Keratinocyte (primary cell): ENCODE data around the gene LRRC75B. TPM values are rescaled to one million over a fixed set of nuclear protein-coding genes. Genes with fewer than 3 reads are reported as not detected.

Source experiments
- DNase-seq: peaks from one replicate; pipeline ENCODE4 v3.0.0-alpha.2; 2011; ENCODE audit warnings: low read depth, missing footprints, low spot score
- FAIRE-seq: peaks from 2 replicates; lab custom pipeline; 2011; peaks lifted over from hg19 to GRCh38; lab: Jason Lieb, UNC
- H2AFZ ChIP-seq: 2 replicates; pipeline ENCODE4 v1.6.0; 2012; ENCODE audit warnings: low read length, control low read depth, inconsistent platforms; ENCODE audit not compliant: control insufficient read depth
- H3K27ac ChIP-seq: 2 replicates; pipeline ENCODE4 v1.5.1; 2011; ENCODE audit warnings: low read length; ENCODE audit not compliant: control insufficient read depth, insufficient read depth
- H3K27me3 ChIP-seq: 3 replicates; pipeline ENCODE4 v1.6.0; 2011; ENCODE audit warnings: low read length; ENCODE audit not compliant: control insufficient read depth, insufficient read depth; ENCODE audit errors: extremely low read depth
- H3K36me3 ChIP-seq, 2 experiments: 2 replicates in 1 of 2; 3 replicates in 1 of 2; pipeline ENCODE4 v1.5.1; 2011; ENCODE audit warnings: low read length in 2 of 2, mild to moderate bottlenecking in 1 of 2; ENCODE audit not compliant: control insufficient read depth in 2 of 2, insufficient read depth in 2 of 2; ENCODE audit errors: extremely low read depth in 1 of 2
- H3K4me1 ChIP-seq: 3 replicates; pipeline ENCODE4 v1.5.1; 2011; ENCODE audit warnings: low read length; ENCODE audit not compliant: control insufficient read depth, insufficient read depth; ENCODE audit errors: extremely low read depth
- H3K4me2 ChIP-seq: 3 replicates; pipeline ENCODE4 v1.6.0; 2011; ENCODE audit warnings: low read depth, low read length; ENCODE audit not compliant: control insufficient read depth, insufficient read depth; ENCODE audit errors: extremely low read depth
- H3K4me3 ChIP-seq, 3 experiments: fragments of 200-600 bp in 1 of 3; sonication (generic) in 1 of 3; 2 replicates in 2 of 3; 3 replicates in 1 of 3; pipeline ENCODE4 v1.5.1; 2011 to 2016; ENCODE audit warnings: low read length in 3 of 3, mild to moderate bottlenecking in 3 of 3, control low read depth in 2 of 3, inconsistent platforms in 1 of 3, low read depth in 1 of 3, mixed read lengths in 1 of 3, mixed run types in 1 of 3, moderate library complexity in 1 of 3; ENCODE audit not compliant: control insufficient read depth in 2 of 3, insufficient read depth in 2 of 3; ENCODE audit errors: extremely low read depth in 1 of 3
- H3K79me2 ChIP-seq: 2 replicates; pipeline ENCODE4 v1.6.0; 2012; ENCODE audit warnings: low read length; ENCODE audit not compliant: control insufficient read depth, insufficient read depth
- H3K9ac ChIP-seq: 3 replicates; pipeline ENCODE4 v1.6.0; 2011; ENCODE audit warnings: low read length; ENCODE audit not compliant: control insufficient read depth, insufficient read depth; ENCODE audit errors: extremely low read depth
- H3K9me1 ChIP-seq: 3 replicates; pipeline ENCODE4 v1.6.0; 2011; ENCODE audit warnings: low read length; ENCODE audit not compliant: control insufficient read depth, insufficient read depth; ENCODE audit errors: extremely low read depth
- H3K9me3 ChIP-seq: 2 replicates; pipeline ENCODE4 v1.5.1; 2012; ENCODE audit warnings: low read depth, low read length; ENCODE audit not compliant: control insufficient read depth
- H4K20me1 ChIP-seq: 3 replicates; pipeline ENCODE4 v1.6.0; 2011; ENCODE audit warnings: low read length; ENCODE audit not compliant: control insufficient read depth, insufficient read depth; ENCODE audit errors: extremely low read depth
- EZH2 ChIP-seq: IDR thresholded peaks from one replicate; pipeline ENCODE4 v1.6.1; 2012; ENCODE audit warnings: inconsistent platforms, mild to moderate bottlenecking, low read length, moderate library complexity
- dilution Hi-C: fragments of 300-500 bp; cut with MboI; formaldehyde crosslinking; loops from one replicate; pipeline ENCODE4 v1.7.0; 2020; ENCODE audit warnings: low sequenced_read_pairs; ENCODE audit not compliant: extremely low pct_ligation_motif_present
- polyA plus RNA-seq, 5 experiments: library from polyadenylated mRNA; depleted of rRNA in 3 of 5; stranded (reverse) in 3 of 5; stranded (forward) in 1 of 5; unstranded in 1 of 5; fragments of >200 nt; gene quantifications; 1 replicate in 1 of 5; 2 replicates in 3 of 5; 3 replicates in 1 of 5; pipeline versions ENCODE4 v1.2.1 to v1.2.3, GENCODE V29; 2011 to 2012; ENCODE audit warnings: missing spikeins in 2 of 5, low read depth in 1 of 5, low replicate concordance in 1 of 5

The LRRC75B gene
- polyA plus RNA-seq, 1 donor (not counting 4 experiments of a cell fraction or from before 2014, with no cell fraction given), result 4.3 TPM

- no peak overlapping the region for H3K4me3 ChIP-seq
- DNase-seq, result no peak
- no peaks in the 10 kb centered on the region for H4K20me1 ChIP-seq
Observed at GRCh38 chr22:24536089-24536488, 56.8 kb downstream of the LRRC75B start.

More at GRCh38 chr22:24536089-24536488, 56.8 kb downstream of the LRRC75B start:
- TF ChIP-seq EZH2, result no peak
- Histone ChIP-seq H3K9ac (no peak overlapping the region), H3K4me2 (no peak overlapping the region), H3K27ac (no peak overlapping the region), H3K9me1 (no peaks in the 10 kb centered on the region), H3K79me2 (no peaks in the 10 kb centered on the region), H3K27me3 (no peaks in the 10 kb centered on the region), H3K36me3 (peaks cover 2 to 4% of the 10 kb centered on the region in 2 experiments), H3K4me1 (no peaks in the 10 kb centered on the region), H3K9me3 (no peaks in the 10 kb centered on the region), H2AFZ (no peak overlapping the region)
- dilution Hi-C loops, result no loop called here
- no peak for FAIRE-seq

Other genes with a start within 250 kb of the LRRC75B start
- 0.09 to 0.37 TPM (median 0.20 TPM) in 3 replicates for gene ADORA2A, start 165.5 kb downstream of the LRRC75B start, polyA plus RNA-seq
- gene UPB1, start 97.7 kb downstream of the LRRC75B start, polyA plus RNA-seq, result 0.03 TPM in 1 of 3 replicates, not detected in the others
- 43.0 to 71.1 TPM (median 59.0 TPM) in 3 replicates for gene GUCD1, start 37.9 kb downstream of the LRRC75B start, polyA plus RNA-seq
- gene SNRPD3, start 37.1 kb downstream of the LRRC75B start, polyA plus RNA-seq, result 133 to 275 TPM (median 135 TPM) in 3 replicates
- gene GGT1, start 10.1 kb upstream of the LRRC75B start, polyA plus RNA-seq, result 5.8 to 20.1 TPM (median 6.2 TPM) in 3 replicates
- gene PIWIL3, start 181.6 kb upstream of the LRRC75B start, polyA plus RNA-seq, result not detected in 3 replicates
- 0.01 to 0.03 TPM in 2 of 3 replicates, not detected in the other for gene SGSM1, start 213.1 kb upstream of the LRRC75B start, polyA plus RNA-seq